Pancreas (tissue), 10 donors: ENCODE results near the gene TRIM47. TPM values are rescaled to one million over a fixed set of nuclear protein-coding genes. Genes with fewer than 3 reads are reported as not detected.

ENCODE experiments used
- ATAC-seq, 4 donors: fragments of 200-7000 bp; cut with Tn5 transposase; one replicate each; pipeline versions ENCODE4 v1.8.0 to v1.9.1; 2020; ENCODE audit warnings: mild to moderate bottlenecking in 4 of 4, moderate library complexity in 4 of 4
- DNase-seq, 6 donors: peaks; one replicate each; pipeline ENCODE4 v3.0.0-alpha.2; 2020
- FAIRE-seq: peaks from 2 replicates; lab custom pipeline; 2012; peaks lifted over from hg19 to GRCh38; lab: Jason Lieb, UNC
- H3K27ac ChIP-seq, 4 donors: fragments of 200-600 bp; sonication (generic); 1 replicate in 3 of 4; 2 replicates in 1 of 4; pipeline versions ENCODE4 v1.5.0 to v1.8.0; 2020
- H3K27me3 ChIP-seq, 4 donors: fragments of 200-600 bp; one replicate each; pipeline ENCODE4 v1.8.0; 2021
- H3K36me3 ChIP-seq, 3 donors: fragments of 200-600 bp; sonication (generic) in 1 of 3; one replicate each; pipeline versions ENCODE4 v1.5.0 to v1.8.0; 2020 to 2021
- H3K4me1 ChIP-seq, 3 donors: fragments of 200-600 bp; one replicate each; pipeline ENCODE4 v1.8.0; 2021
- H3K4me3 ChIP-seq, 4 donors: fragments of 200-600 bp; sonication (generic) in 2 of 4; one replicate each; pipeline versions ENCODE4 v1.5.0 to v1.8.0; 2020 to 2021
- H3K9me3 ChIP-seq, 4 donors: fragments of 200-600 bp; one replicate each; pipeline ENCODE4 v1.8.0; 2021
- CTCF ChIP-seq, 4 donors: fragments of 200-600 bp; sonication (generic) in 3 of 4; IDR thresholded peaks; one replicate each; pipeline versions ENCODE4 v1.5.0 to v1.8.0; 2021; ENCODE audit warnings: antibody characterized with exemption in 4 of 4
- WGBS, 2 donors: extraction: QIAGEN DNeasy Blood & Tissue Kit; methylation state at CpG; one replicate each; pipeline ENCODE4 v1.1.7; 2013; 5-methylcytosine and 5-hydroxymethylcytosine counted together
- intact Hi-C, 3 donors: fragments of 100-400 bp; cut with DNase I; formaldehyde crosslinking; loops; one replicate each; pipeline versions ENCODE4 v1.11.1 to v1.14.2; 2022
- polyA plus RNA-seq, 2 donors: library from polyadenylated mRNA; stranded (reverse); fragments of 200-250 nt; gene quantifications; one replicate each; pipeline ENCODE4 v1.2.3, GENCODE V29; 2013
- total RNA-seq, 6 donors: library from RNA; stranded (reverse); fragmentation: NEBNext Ultra II Directional in 4 of 6; extraction: Animal tissue kit (Norgen Biotek cat#: 25700) in 4 of 6; gene quantifications; one replicate each; pipeline versions ENCODE4 v1.2.1 to v1.2.4, GENCODE V29; 2021 to 2023
- donor health status: healthy with polysubstance abuse.
- donor health status: DM: no; HTN: no; CAD: no; lungs with moderate emphysema.
- donor health status: DM: no; HTN: no; CAD: no.
- donor health status: control.
- donor health status: control.
- donor health status: Bipolar disorder and iron deficiency.
- donor health status: DM: yes; HTN: yes; CAD: no.
- donor health status: DM: no; HTN: no; CAD: no.
- donor health status: DM: no; HTN: no; CAD: no.
- donor health status: DM: yes; HTN: yes; CAD: no.

TRIM47 gene, protein sequence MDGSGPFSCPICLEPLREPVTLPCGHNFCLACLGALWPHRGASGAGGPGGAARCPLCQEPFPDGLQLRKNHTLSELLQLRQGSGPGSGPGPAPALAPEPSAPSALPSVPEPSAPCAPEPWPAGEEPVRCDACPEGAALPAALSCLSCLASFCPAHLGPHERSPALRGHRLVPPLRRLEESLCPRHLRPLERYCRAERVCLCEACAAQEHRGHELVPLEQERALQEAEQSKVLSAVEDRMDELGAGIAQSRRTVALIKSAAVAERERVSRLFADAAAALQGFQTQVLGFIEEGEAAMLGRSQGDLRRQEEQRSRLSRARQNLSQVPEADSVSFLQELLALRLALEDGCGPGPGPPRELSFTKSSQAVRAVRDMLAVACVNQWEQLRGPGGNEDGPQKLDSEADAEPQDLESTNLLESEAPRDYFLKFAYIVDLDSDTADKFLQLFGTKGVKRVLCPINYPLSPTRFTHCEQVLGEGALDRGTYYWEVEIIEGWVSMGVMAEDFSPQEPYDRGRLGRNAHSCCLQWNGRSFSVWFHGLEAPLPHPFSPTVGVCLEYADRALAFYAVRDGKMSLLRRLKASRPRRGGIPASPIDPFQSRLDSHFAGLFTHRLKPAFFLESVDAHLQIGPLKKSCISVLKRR
- total RNA-seq, result 10 to 100 TPM in 4 of 6 donors, 1 to 10 TPM in 2; 4.2 to 58.2 (median 17.6) TPM
- polyA plus RNA-seq, result 10 to 100 TPM; 34.1 to 35.9 TPM

GRCh38 chr17:75878174-75878998 is at the start of gene TRIM47:
Gene TRIM47, minus strand, starts transcription at chr17:75878581. Its CDS starts 33 bp downstream, at chr17:75878548.
- H3K27me3 ChIP-seq, result no peaks in the 10 kb centered on the region
- H3K9me3 ChIP-seq, result no peaks in the 10 kb centered on the region
- no peaks in the 10 kb centered on the region for H3K36me3 ChIP-seq
- H3K4me3 ChIP-seq, result peak within 1 kb of the TSS; percentile 34 to 75 (median 54)
- FAIRE-seq (no peak), DNase-seq (peak; percentile 55 to 87 (median 72)), ATAC-seq (peak; percentile 19 to 59 (median 42))
- intact Hi-C loops, result no loop called here
- H3K4me1 ChIP-seq, result peaks cover 6 to 19% (median 18%) of the 10 kb centered on the region in 3 donors
- peak in 1 of 4 donors; percentile 6 for TF ChIP-seq CTCF (IDR thresholded peaks at IDR 0.05)
- 1% methylated on average over 39 to 87 of the region's 87 CpGs for WGBS, 2 donors
- peak within 1 kb of the TSS; percentile 75 to 98 (median 86) for H3K27ac ChIP-seq

DNA sequence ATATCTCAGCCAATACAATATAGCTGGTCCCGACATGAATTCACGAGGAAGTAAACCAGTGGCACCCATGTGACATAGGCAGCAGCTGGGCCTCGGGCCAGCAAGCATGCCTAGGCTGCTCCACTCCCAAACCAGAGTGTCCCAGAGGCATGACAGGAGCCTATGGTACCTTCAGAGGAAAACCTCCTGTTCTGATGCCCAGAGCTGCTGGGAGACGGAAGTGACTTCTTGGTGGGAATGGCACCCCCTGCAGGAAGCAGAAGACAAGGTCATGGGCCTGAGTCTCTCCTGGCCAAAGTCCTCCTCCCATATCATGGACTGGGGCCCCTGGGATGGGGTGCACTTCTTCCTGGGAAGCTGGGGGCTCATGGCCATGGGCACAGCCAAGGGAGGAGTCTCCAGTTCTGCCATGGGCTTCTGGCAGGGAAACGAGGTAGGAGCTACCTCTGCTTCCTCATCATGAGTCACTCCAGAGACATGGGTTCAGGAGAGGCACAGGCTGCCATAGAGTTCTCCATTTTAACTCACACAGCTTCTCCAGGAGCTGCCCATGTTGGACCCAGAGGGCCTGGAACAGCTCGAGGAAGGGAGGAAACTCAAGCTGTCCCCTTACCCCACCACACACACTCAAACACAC is 49.0 kb upstream of the TRIM47 start:
- FAIRE-seq, result no peak
- intact Hi-C loops, result no loop called here
- no peaks in the 10 kb centered on the region for H3K27me3 ChIP-seq
- H3K4me3 ChIP-seq, result no peak overlapping the region
- H3K36me3 ChIP-seq, result no peaks in the 10 kb centered on the region
- H3K4me1 ChIP-seq, result no peaks in the 10 kb centered on the region
- 65 to 71% methylated on average over 6 of the region's 6 CpGs for WGBS, 2 donors
- DNase-seq, result peak in 1 of 6 donors; percentile 22
- peak in 3 of 4 donors; percentile 57 to 74 (median 57) for ATAC-seq
- H3K27ac ChIP-seq, result no peak overlapping the region
- peak in 1 of 4 donors; percentile 12 for TF ChIP-seq CTCF (IDR thresholded peaks at IDR 0.05)
- no peaks in the 10 kb centered on the region for H3K9me3 ChIP-seq

- intact Hi-C loops, result no loop called here
- TF ChIP-seq CTCF (IDR thresholded peaks at IDR 0.05), result no peak
- no peaks in the 10 kb centered on the region for H3K4me1 ChIP-seq
- 86 to 90% methylated on average over 4 of the region's 4 CpGs for WGBS, 2 donors
- H3K27ac ChIP-seq, result no peak overlapping the region
- no peaks in the 10 kb centered on the region for H3K36me3 ChIP-seq
- DNase-seq (peak in 1 of 6 donors; percentile 6), FAIRE-seq (no peak), ATAC-seq (no peak)
- no peaks in the 10 kb centered on the region for H3K9me3 ChIP-seq
- H3K4me3 ChIP-seq, result no peak overlapping the region
- no peaks in the 10 kb centered on the region for H3K27me3 ChIP-seq
Observed at GRCh38 chr17:75926456-75926855, 48.1 kb upstream of the TRIM47 start.

- H3K4me1 ChIP-seq, result no peaks in the 10 kb centered on the region
- DNase-seq, result peak in 1 of 6 donors; percentile 42
- WGBS, 2 donors, result 95 to 96% methylated on average over 15 of the region's 15 CpGs
- no peaks in the 10 kb centered on the region for H3K9me3 ChIP-seq
- intact Hi-C loops, result no loop called here
- ATAC-seq, result no peak
- no peak overlapping the region for H3K27ac ChIP-seq
- H3K27me3 ChIP-seq, result no peaks in the 10 kb centered on the region
- TF ChIP-seq CTCF (IDR thresholded peaks at IDR 0.05), result no peak
- H3K4me3 ChIP-seq, result no peak overlapping the region
- no peaks in the 10 kb centered on the region for H3K36me3 ChIP-seq
- FAIRE-seq, result no peak
Observed at GRCh38 chr17:75925912-75926311, 47.5 kb upstream of the TRIM47 start.
